NCI-H2196 treated with DMSO at 0.1 percent for 48 hours (cell line): ENCODE data around the gene NGEF.

Experiments used
- DNase-seq: peaks from one replicate; lab custom pipeline; 2025; ENCODE audit not compliant: unreplicated experiment; lab: John Stamatoyannopoulos, UW

The NGEF gene

DNA sequence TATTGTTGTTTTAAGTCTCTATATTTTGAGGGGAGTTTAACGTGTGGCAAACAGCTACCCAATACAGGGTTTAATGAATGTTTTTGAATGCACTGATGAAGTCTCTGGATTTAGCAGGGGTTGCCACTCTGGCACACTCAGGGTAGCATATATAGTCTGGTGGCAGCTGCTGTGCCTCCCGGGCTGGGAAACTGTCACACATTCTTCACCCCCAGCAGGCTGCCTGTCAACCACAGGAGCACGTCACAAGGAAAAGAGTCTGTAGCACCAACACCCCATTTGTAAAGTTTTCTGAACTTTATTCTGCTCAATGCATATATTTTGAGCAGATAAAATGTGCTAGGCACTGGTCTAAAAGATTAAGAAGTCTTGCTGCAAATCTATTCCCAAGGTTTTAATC, 39.3 kb downstream of the NGEF start:
- no peak for DNase-seq

DNA sequence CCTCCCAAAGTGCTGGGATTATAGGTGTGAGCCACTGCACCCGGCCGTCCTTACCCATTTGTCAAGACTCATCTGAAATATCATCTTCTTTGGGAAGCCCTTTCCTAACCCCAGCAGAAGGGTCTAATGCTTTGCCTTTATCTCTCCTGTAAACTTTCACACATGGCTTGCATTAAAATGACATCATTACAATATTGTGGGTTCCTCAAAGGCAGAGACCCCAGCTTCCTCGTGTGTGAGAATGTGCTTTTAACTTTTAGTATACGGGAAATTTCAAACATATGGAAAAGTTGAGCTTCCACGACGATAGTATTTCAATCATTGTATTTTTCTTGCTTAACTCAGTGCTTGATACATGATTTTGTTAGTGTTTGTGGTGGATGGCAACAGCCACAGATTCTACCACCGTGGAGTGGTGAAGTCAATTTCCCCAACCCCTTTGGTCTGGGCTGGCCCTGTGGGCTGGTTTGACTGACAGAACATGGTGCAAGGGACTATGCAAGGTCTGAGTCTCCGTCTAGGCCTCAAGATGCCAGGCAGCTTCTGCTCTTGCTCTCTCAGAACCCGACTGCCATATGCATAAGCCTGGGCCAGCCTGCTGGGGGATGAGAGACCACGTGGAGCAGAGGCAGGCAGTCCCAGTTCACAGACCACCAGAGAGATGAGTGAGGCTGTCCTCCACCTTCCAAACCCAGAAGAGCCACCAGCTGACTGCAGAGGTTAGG, 39.9 kb downstream of the NGEF start:
- no peak for DNase-seq

DNA sequence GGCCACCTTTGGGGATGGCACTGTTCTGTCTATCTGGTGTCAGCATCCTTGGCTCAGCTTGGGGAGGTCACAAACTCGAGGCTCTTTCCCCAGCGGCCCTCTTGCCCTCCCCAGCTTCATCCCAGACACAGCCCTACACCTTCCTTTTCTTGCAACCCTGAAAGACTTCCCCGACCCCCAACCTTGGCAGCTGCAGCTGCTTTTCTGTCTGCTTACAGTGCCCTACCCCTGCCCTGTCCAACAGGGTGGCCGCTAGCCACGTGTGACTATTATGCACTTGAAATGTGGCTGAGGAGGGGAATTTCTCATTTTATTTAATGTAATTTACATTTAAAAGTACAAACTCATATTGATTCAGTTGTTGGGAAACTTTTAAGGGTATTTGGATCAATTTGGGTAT, 41.3 kb downstream of the NGEF start:
- no peak for DNase-seq

DNA sequence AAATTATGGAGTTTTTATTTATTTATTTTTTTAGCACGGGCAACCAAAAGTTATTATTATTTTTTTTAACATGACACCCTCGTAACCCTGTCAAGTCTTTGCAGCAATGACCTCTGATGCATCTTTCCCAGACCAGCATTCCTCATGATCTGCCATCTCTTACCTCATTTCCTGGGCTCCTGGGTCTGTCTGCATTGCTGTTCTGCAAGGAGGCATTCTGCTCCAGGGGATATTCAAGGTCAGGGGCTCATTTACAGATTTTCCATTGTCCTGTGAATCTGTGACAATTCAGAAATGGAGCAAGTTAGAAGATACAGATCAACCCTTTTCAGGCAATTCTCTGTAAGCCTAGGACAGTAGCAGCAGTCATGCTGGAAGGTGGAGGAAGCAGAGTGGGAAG, 43.0 kb downstream of the NGEF start:
- DNase-seq, result no peak

DNA sequence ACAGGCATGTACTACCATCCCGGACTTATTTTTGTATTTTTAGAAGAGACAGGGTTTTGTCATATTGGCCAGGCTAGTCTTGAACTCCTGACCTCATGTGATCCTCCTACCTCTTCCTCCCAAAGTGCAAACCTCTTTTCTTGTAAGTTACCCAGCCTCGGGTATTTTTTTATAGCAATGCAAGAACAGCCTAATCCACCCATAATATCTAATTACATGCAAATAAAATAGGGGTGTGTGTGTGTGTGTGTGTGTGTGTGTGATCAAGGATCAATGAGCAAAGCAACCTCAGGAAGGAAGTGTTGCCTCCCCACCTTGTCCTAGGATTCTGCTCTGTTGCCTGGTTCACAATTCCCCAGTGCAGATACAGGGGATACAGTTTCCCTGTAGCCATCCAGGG, 45.6 kb downstream of the NGEF start:
- DNase-seq, result no peak

DNA sequence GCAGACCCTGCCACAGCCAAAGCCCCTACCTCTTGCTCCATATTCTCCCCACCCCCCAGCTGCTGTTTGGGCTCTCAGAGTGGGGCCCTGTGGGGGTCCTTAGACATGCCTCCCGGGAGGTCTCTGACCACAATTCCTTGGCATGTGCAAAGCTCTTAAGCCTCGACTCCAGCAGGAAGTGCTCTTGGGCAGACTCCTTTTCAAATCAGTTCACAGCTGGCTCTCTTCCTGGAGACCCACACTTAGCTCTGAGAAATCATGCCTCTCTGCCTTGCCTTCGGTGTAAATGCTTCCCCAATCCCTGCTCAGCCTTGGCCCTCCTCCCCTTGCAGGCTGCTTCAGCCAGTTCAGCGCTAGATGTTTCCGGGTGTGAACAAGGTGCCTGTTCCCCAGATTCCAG, 46.9 kb downstream of the NGEF start:
- no peak for DNase-seq

DNA sequence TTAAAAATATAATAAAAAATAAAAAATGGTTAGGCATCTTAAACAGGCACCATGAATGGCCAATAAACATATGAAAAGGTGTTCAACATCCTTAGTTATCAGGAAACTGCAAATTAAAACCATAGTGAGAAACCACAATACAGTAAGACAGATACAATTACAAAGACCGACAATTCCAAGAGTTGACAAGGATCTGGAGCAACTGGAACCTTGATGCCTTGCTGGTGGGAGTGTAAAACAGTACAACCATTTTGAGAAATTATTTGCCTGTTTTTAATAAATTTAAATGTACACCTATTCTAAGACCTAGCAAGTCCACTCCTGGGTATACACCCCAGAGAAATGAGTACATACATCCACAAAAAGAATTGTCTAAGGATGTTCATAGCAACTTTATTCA, 49.1 kb downstream of the NGEF start:
- no peak for DNase-seq

DNA sequence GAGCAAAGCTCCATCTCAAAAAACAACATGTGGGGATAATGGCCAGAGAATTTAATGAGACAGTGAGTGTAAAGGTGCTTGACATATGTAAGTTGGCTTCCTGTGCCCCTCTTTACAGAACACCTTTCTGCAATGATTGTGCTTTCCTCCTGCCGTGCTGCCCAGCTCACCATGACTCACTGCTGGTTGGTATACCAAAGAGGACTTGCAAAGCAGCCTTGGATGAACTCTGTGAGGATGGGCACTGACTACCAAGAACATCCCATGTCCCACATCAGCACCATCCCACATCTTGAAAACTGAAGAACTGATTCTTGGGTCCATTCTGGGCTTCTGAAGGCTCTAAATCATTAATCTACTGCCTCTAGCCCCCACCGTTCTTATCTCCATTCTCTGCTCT, 52.2 kb downstream of the NGEF start:
- DNase-seq, result no peak

DNA sequence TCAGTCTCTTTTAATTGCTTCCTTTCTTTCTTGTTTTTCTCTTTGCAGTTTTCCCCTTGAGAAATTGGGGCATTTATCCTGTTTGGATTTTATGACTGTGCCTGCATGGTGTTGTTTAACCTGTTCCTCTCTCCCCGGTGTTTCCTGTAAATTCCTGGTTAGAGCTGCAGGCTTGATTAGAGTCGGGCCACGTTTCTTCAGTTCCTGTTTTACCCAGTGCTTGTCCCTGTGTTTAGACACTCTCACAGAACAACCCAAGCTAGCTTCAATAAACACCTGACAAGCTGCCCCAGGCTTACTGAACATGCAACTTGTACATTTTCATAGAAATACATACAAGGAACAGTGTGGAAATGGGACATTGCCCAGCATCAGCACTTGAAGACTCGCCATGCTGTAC, 53.9 kb downstream of the NGEF start:
- no peak for DNase-seq

DNA sequence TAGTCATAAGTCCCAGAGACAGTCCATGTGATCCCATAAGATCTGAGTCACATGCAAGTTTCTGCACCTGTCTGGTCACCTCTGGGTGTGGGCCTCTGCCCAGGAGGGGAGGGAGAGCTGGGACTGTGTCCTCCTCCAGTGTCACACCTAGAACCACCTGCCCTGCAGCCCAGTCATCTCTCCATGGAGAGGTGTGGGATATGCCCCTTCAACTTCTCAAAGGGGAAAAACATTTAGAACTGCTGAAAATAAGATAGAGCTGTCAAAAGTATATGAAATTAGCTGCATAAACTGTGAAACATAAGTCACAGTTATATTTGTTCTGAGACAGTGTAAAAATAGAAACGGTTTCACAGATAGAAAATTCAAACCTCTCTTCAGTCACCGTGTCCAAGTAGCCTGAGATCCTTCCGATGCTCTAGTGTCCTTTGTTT, 55.4 kb downstream of the NGEF start:
- DNase-seq, result no peak

DNA sequence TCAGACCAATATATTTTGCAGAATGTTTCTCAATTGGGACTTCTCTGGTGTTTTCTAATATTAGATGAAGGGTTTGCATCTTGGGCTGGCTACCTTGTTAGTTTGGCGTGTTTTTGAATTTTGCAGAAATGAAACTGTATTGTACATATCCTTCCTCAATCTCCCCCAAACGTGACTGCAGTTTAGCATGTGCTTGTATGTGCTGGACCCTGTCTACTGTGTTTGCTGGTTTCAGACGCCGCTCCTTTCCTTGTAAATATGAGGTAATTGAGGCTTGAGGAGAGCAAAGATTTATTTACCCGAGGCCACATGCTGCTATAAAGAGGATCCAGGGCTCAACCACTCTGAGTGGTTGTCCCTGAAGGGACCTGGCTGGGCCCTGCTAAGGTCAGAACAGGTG, 57.2 kb downstream of the NGEF start:
- DNase-seq, result no peak

DNA sequence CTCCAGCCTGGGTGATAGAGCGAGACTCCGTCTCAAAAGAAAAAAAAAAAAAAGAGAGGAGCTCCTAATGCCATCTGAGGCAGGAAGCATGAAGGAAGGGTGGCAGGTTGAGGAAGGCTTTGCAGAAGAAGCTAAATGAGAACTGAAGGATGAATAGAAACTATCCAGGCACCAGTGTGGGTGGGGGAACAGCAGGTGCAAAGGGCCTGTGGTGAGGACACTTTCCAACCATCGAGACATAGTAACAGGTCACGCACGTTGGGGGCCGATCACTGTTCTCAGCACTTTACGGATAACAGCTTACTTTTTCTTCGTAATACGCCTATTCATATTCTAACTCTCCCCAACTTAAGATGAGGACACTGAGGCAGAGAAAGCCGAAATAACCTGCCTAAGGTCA, 58.4 kb downstream of the NGEF start:
- no peak for DNase-seq

DNA sequence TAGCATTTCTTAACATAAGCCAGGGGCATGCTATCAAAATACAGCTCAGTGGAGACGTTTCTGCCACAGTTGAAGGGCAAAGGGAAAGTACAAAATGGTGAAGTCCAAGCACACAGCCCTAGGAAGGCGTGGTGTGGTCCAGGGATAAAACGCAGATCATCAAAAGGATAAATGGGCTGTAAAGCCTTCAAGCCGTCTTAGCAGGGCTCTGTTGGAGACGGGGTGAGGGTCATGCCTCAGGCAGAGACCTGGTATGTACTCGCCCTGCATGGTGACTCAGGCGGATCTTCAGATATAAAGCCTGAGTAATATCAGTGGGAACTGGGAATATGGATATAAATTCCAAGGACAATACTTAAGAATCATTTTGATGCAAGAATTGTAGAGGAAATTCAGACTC, 61.2 kb downstream of the NGEF start:
- DNase-seq, result no peak

DNA sequence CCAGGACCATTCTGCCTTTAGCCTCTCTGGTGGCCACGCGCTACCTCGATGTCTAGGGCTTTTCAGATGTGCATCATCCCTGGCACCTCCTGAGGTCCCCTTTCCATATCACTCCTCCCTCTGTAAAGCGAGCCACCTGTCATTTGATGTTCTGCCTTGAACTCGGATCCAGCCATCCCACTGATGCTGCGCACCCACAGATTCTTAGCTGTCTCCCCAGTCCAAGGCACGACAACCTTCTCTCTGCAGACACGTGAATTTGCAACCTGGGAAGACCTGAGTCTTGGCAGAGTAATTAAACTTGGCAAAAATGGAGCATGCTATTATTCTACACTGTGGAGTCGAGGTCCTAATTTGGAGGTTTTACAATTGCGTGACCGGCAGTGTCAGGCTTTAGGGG, 61.9 kb downstream of the NGEF start:
- no peak for DNase-seq

DNA sequence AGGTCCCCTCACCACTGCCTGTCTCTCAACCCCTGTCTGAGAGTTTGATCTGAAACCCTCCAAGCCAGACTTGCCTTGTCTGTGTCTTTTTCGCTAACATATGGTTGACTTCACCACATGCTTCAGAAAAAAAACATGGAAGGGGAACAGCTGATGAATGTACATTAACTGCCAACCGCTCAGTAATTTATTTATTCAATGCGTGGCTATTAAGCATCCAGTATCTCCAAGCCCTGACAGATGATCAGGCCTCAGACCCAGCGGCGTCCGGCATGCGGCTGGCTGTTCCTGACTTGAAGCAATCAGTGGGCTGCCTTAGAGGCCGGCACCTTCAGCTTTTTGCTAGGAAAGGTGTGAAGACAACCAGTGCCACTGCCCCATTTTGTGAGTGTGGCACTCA, 62.3 kb downstream of the NGEF start:
- no peak for DNase-seq

DNA sequence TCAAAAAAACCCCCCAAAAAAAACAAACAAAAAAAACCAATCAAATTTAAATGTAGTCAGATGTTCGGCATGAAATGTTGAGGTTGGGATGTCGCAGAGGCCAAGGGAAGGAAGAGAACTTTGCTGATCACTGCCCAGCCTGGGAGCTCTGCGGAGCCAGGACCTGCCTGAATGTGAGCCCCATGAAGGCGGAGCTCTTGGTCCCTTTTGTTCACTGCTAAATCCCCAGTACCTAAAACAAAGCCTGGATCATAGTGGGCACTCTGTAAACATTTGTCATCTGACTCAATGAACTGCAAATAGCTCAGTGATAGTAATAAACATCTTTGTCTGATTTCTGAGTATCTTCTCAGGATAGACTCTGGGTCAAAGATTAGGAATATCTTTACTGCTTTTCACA, 64.0 kb downstream of the NGEF start:
- no peak for DNase-seq

DNA sequence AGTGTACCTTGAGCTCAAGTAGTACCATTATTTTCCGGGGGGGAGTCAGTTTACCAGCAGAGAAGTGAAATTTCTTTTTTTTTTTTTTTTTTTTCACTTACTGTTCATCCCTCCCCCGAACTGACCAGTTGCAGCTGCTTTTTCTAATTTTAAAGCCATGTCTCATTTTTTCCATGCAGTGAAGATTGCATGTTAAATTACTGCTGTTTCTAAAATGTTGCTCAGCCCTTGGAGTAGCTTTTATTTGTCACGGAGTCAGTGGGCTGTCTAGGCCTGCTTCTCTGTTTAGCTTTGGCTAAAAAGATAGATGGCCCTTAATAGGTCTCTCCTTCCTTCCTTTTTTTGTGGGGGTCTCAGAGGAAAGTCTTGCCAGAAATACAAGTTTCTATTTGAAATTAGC, 70.2 kb downstream of the NGEF start:
- no peak for DNase-seq

DNA sequence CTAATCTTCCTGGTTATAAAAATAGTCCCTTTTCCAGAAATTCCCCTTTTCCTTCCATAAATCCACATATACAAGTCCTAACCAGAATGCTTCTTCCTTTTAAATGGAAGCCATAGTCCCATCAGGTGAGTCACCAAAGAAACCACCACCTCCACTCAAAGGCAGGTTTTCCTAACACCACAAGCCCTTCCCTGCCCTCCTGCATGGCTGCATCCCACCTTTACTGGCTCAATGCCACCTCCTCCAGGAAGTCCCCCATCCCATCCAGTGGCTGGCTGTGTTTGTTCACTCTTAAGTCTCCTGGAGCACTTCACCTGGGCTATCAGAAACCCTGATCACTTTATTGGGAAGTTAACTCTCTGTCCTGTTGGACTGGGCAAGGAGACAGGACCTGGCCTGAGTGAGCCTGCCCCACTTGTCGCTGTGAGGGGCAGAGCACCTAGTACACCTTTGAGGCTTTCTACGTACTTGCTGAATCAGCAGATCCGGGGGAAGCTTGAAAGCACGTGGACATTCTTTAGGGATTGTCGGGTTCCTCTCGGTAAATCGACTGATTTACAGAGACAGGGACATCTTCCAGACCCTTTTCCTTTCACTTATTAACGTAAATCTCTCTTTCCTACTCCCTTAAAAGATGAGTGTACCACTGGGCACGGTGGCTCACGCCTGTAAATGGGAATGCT, 71.0 kb downstream of the NGEF start:
- DNase-seq, result no peak

DNA sequence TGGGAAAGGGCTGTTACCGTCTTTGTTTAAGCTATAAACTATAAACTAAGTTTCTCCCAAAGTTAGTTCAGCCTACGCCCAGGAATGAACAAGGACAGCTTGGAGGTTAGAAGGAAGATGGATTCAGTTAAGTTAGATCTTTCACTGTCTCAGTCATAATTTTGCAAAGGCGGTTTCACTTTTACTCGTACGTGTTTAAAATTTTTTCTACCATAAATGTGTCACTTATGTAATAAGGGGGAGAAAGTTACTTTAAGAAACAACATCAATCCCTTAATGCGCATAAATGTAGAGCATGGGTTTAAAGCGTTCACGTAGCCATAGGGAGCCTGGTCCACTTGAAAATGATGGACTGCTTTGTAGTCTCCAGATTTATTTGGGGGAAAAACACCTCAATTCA, 71.7 kb downstream of the NGEF start:
- DNase-seq, result no peak

DNA sequence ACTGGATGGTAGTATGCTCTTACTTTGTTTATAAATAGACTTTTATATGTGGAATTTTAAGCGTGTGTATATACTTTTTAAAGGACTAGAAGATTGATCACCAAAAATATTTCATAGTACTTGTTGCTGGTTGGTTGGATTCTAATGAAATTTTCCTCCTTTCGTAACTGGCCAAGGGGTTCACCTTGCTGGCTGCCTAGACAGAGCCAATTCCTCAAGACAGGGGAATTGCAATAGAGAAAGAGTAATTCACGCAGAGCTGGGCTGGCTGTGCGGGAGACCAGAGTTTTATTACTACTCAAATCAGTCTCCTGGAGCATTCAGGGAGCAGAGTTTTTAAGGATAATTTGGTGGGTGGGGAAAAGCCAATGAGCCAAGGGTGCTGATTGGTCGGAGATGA, 72.3 kb downstream of the NGEF start:
- DNase-seq, result no peak

DNA sequence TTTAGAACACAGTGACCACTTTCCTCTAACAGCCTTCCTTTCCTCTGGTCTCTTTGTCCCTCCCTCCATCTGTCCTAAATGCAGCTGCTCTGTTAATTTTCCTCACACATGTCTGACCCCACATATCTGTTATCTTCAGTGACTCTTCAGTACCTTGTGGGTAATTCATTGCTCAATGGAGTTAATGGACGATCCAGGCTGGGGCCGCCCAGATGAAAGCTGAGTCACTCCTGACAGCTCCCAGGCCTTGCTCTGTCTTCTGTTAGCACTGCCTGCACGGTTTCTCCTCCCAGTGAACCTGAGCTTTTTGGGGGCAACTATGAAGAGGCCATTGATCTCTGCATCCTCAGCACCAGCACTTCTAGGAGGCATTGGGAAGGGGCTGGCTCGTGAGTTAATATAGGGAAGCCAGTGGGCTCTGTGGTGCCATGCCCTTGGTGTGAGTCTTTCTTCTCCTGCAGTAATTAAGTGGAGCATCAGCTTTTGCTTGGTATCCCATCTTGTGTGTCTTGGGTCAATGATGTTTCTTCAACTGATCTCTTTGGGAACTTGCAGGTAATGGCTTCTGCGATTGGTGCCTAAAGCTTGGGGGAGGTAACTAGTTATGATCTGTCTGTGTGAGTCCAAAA, 75.7 kb downstream of the NGEF start:
- no peak for DNase-seq

DNA sequence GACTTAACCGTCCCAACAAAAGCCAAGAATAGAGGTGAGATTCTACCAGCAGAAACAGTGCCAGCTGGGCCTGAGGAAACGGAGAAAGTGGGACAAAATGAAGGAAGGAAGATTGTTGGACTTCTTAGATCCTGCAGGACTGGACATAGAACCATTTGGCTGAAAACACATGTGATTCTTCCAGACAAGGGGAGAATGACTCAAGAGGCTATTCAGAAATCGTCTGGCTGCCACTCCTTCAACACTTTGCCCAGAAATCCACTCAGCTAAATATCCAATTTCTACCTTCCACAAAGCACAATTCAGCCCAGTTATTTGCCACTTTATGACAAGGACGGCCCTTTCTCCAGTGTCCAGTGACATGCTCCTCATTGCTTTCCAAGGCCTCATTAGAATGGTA, 81.4 kb downstream of the NGEF start:
- DNase-seq, result no peak

DNA sequence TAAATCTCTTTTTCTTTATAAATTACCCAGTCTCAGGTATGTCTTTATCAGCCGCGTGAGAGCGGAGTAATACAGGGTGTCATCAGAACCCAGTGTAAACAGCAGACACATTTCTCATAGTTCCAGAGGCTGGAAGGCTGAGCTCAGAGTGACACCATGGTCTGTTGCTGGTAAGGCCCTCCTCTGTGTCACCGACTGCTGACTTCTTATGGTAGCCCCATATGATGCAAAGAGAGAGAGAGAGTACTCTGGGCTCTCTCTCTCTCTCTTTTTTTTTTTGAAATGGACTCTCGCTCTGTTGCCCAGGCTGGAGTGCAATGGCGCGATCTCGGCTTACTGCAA, 83.0 kb downstream of the NGEF start:
- no peak for DNase-seq
